HG03095 (cell line): ENCODE data around the gene ECM1.

Experiments
- ATAC-seq: cut with Tn5 transposase; IDR thresholded peaks from one replicate; pipeline ENCODE4 v1.9.1; 2021; ENCODE audit warnings: moderate library complexity; ENCODE audit not compliant: unreplicated experiment

The ECM1 gene

GRCh38 chr1:150543500-150544143 lies 35.7 kb downstream of the ECM1 start:
- no peak for ATAC-seq

GRCh38 chr1:150544204-150544603 lies 36.3 kb downstream of the ECM1 start:
- ATAC-seq = no peak

GRCh38 chr1:150545486-150546032 lies 37.6 kb downstream of the ECM1 start:
- no peak for ATAC-seq

- no peak for ATAC-seq
Measured at GRCh38 chr1:150546294-150546937, 38.5 kb downstream of the ECM1 start.

GRCh38 chr1:150548324-150548631 lies 40.4 kb downstream of the ECM1 start:
- ATAC-seq = no peak

GRCh38 chr1:150548632-150549495 lies 41.0 kb downstream of the ECM1 start, which contains the start of gene ADAMTSL4:
Gene ADAMTSL4, plus strand, starts transcription at chr1:150549408. Its CDS starts 2,881 bp downstream, at chr1:150552289.
- ATAC-seq = no peak

GRCh38 chr1:150549496-150550221 lies 41.8 kb downstream of the ECM1 start:
- no peak for ATAC-seq

- ATAC-seq = no peak
Measured at GRCh38 chr1:150550222-150551050, 42.5 kb downstream of the ECM1 start.

- no peak for ATAC-seq
Measured at GRCh38 chr1:150551051-150551783, 43.3 kb downstream of the ECM1 start.

GRCh38 chr1:150551784-150552127 lies 43.8 kb downstream of the ECM1 start:
- ATAC-seq = no peak

GRCh38 chr1:150552128-150552910 lies 44.4 kb downstream of the ECM1 start:
- ATAC-seq = no peak

- no peak for ATAC-seq
Measured at GRCh38 chr1:150552911-150553289, 45.0 kb downstream of the ECM1 start.

GRCh38 chr1:150553392-150554085 lies 45.6 kb downstream of the ECM1 start:
- ATAC-seq = no peak

GRCh38 chr1:150554086-150554452 lies 46.2 kb downstream of the ECM1 start:
- ATAC-seq = no peak

GRCh38 chr1:150555198-150555970 lies 47.5 kb downstream of the ECM1 start:
- ATAC-seq = no peak

GRCh38 chr1:150555971-150556865 lies 48.3 kb downstream of the ECM1 start:
- ATAC-seq = no peak
